Dermis microvascular lymphatic vessel endothelial cell (primary cell): Measurements from ENCODE around the gene NCAPD3. TPM values are rescaled to one million over a fixed set of nuclear protein-coding genes. Genes with fewer than 3 reads are reported as not detected.
"Not testable (repeated sequence)": the region's sequence is repeated elsewhere in the genome, so short reads cannot be mapped to it uniquely, and the experiment has no call there.

Experiments used
- DNase-seq, 2 donors: peaks; one replicate each; pipeline versions ENCODE4 v3.0.0 to v3.0.0-alpha.2; 2010; ENCODE audit warnings: low read depth in 2 of 2
- total RNA-seq: library from RNA; depleted of rRNA; stranded (reverse); fragments of >200 nt; gene quantifications from 2 replicates; pipeline ENCODE4 v1.2.1, GENCODE V29; 2014

Gene NCAPD3
- total RNA-seq = 17.8 and 19.0 TPM in 2 replicates

- DNase-seq = peak; percentile 90 to 96
Observed at GRCh38 chr11:134223836-134224709, at the start of gene NCAPD3, which contains the start of gene VPS26B. TSS of gene NCAPD3 (minus strand) at chr11:134223967. CDS start at chr11:134223926, 41 bp downstream. TSS of gene VPS26B (plus strand) at chr11:134224671. CDS start at chr11:134225123, 452 bp downstream.

GRCh38 chr11:134273317-134273712, 49.5 kb upstream of the NCAPD3 start:
- DNase-seq = no peak

GRCh38 chr11:134272381-134273316, 48.9 kb upstream of the NCAPD3 start:
- no peak for DNase-seq

GRCh38 chr11:134271978-134272377, 48.2 kb upstream of the NCAPD3 start:
- no peak for DNase-seq

- no peak for DNase-seq
Observed at GRCh38 chr11:134270250-134270714, 46.5 kb upstream of the NCAPD3 start.

- DNase-seq = no peak
Observed at GRCh38 chr11:134267966-134268365, 44.2 kb upstream of the NCAPD3 start.

GRCh38 chr11:134267461-134267860, 43.7 kb upstream of the NCAPD3 start:
- DNase-seq = no peak

- no peak for DNase-seq
Observed at GRCh38 chr11:134266841-134267251, 43.1 kb upstream of the NCAPD3 start.

- no peak for DNase-seq
Observed at GRCh38 chr11:134266440-134266839, 42.7 kb upstream of the NCAPD3 start.

- no peak for DNase-seq
Observed at GRCh38 chr11:134264966-134265764, 41.4 kb upstream of the NCAPD3 start.

- peak in 1 of 2 donors; percentile 37 for DNase-seq
Observed at GRCh38 chr11:134261626-134262488, 38.1 kb upstream of the NCAPD3 start.

GRCh38 chr11:134260983-134261382, 37.2 kb upstream of the NCAPD3 start:
- no peak for DNase-seq

GRCh38 chr11:134260503-134260902, 36.7 kb upstream of the NCAPD3 start:
- DNase-seq = no peak

GRCh38 chr11:134258577-134258976, 34.8 kb upstream of the NCAPD3 start:
- DNase-seq = no peak

GRCh38 chr11:134257101-134257500, 33.3 kb upstream of the NCAPD3 start:
- no peak for DNase-seq

- not testable (repeated sequence) for DNase-seq
Observed at GRCh38 chr11:134255184-134255561, 31.4 kb upstream of the NCAPD3 start.

- DNase-seq = no peak
Observed at GRCh38 chr11:134254433-134255183, 30.8 kb upstream of the NCAPD3 start.

- peak; percentile 92 to 98 for DNase-seq
Observed at GRCh38 chr11:134253188-134253993, 29.6 kb upstream of the NCAPD3 start, which contains the start of the genes ACAD8 and THYN1. TSS of gene ACAD8 (plus strand) at chr11:134253568. CDS start at chr11:134253601, 33 bp downstream. TSS of gene THYN1 (minus strand) at chr11:134253352. CDS start at chr11:134252882, 470 bp downstream.
